ENCODE data around the gene ZMYND15. TPM values are rescaled to one million over a fixed set of nuclear protein-coding genes. Genes with fewer than 3 reads are reported as not detected.

ZMYND15 gene
- total and polyA plus RNA-seq, 2 of the 13 experiments (the other 11 are each of a cell fraction or from before 2014, with no cell fraction given) = 0.24 to 2.7 TPM

DNA sequence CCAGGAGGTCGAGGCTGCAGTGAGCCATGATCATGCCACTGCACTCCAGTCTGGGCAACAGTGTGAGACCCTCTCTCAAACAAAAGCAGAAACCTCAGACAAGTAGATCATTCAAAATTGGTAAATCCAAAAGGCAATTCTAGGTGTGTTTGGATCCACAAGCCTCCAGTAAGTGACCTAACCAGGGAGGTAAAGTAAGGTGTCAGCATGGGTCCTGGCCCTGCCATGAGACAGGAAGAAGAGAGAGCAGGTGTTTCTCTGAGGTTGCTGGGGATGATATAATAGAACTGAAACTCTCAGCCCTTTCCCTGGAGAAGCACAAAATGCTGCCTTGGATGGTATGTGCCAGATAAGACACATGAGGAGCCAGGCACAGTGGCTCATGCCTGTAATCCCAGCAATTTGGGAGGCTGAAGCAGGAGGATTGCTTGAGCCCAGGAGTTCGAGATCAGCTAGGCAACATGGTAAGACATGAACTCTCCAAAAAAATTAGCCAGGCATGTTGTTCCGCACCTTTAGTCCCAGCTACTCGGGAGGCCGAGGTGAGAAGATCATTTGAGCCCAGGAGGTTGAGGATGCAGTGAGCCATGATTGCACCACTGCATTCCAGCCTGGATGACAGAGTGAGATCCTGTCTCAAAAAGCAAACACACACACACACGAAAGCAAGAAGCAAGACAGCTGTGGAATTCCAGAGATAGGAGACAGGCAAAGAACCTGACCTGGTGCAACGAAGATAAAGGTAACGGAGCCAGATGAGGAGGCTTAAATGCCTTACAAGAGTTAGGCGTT lies 38.5 kb downstream of the ZMYND15 start (continued):
- TF ChIP-seq, protein P1, sequence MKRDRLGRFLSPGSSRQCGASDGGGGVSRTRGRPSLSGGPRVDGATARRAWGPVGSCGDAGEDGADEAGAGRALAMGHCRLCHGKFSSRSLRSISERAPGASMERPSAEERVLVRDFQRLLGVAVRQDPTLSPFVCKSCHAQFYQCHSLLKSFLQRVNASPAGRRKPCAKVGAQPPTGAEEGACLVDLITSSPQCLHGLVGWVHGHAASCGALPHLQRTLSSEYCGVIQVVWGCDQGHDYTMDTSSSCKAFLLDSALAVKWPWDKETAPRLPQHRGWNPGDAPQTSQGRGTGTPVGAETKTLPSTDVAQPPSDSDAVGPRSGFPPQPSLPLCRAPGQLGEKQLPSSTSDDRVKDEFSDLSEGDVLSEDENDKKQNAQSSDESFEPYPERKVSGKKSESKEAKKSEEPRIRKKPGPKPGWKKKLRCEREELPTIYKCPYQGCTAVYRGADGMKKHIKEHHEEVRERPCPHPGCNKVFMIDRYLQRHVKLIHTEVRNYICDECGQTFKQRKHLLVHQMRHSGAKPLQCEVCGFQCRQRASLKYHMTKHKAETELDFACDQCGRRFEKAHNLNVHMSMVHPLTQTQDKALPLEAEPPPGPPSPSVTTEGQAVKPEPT (CRISPR knock-in tag; IDR thresholded peaks at IDR 0.05; ENCODE audit: low read depth) = no peak
- TF ChIP-seq GATAD2A (CRISPR knock-in tag; IDR thresholded peaks at IDR 0.05) (peak; percentile 93), ZNF792 (CRISPR knock-in tag; IDR thresholded peaks at IDR 0.05) (peak; percentile 99)

DNA sequence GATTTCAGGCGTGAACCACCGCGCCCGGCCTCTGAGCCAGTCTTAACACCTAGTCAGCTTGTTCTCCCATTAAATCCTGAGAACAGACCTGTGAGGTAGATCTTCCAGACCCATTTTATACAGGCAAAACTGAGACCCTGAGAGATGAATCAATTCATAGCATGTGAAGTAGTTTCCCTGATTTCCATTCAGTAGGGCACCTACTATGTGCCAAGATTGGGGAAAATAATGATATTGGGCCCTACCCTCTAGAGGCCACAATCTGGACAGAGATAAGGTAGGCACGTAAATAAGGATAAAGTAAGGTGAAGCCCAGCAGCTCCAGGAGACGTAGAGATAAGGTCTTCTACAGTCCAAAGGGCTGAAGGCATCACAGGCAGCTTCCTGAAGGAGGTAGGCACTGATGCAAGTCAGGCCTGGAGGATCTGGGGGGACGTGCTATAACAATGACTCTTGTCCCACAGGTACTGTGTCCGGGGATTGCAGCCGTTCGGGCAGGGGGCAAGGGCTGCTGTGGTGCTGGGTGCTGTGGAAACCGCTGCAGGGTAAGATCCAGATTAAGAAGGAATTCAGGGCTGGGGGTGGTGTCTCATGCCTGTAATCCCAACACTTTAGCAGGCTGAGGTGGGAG lies 40.8 kb downstream of the ZMYND15 start:
- Histone ChIP-seq H4K20me1 (ENCODE audit: insufficient read depth, low read length) (no peaks in the 10 kb centered on the region), H3K4me3 (replicated peaks in 1 of 3; ENCODE audit: insufficient read depth in 1 of 3, low read depth in 2 of 3, low read length in 3 of 3) (no peak overlapping the region), H3K9ac (ENCODE audit: insufficient read depth, low read depth, low read length) (no peak overlapping the region), H3K9me3 (ENCODE audit: low read length) (no peaks in the 10 kb centered on the region), H3K27ac (ENCODE audit: extremely low read length, insufficient read depth, low read length) (no peak overlapping the region), H3K4me2 (ENCODE audit: low read depth, low read length) (no peak overlapping the region), H3K79me2 (ENCODE audit: insufficient read depth, low read length) (no peaks in the 10 kb centered on the region), H2AFZ (ENCODE audit: low read length) (no peak overlapping the region), H3K27me3 (ENCODE audit: control insufficient read depth in 1 of 2, insufficient read depth in 2 of 2, low read length in 2 of 2) (no peaks in the 10 kb centered on the region), H3K4me1 (ENCODE audit: insufficient read depth, low read length) (peaks cover 42% of the 10 kb centered on the region), H3K36me3 (replicated peaks in 1 of 2; ENCODE audit: control insufficient read depth in 1 of 2, insufficient read depth in 2 of 2, low read length in 2 of 2) (peaks cover 5 to 8% of the 10 kb centered on the region in 2 experiments; a peak in 4 of 5 replicates)
- POLR2A ChIA-PET = interaction anchor here (1.2 to 13.3 kb wide), 5 partner anchors 8 to 48 kb away, joined by 3 to 317 read pairs (median 17); partner anchors contain the start of genes CXCL16, GLTPD2, MED11 and PSMB6
- ATAC-seq (no peak), DNase-seq (ENCODE audit: low spot score) (no peak), FAIRE-seq (no peak)
- in situ Hi-C loops (cut with HindIII; ENCODE audit: extremely low pct_ligation_motif_present, low pct_unique_long_range_greater_than_20kb) (loop anchor here (10.0 kb wide), 1 partner anchor 46 kb away; the partner anchor contains the start of genes CXCL16, MED11 and ZMYND15), intact Hi-C loops (cut with micrococcal nuclease; ENCODE audit: unreplicated experiment) (no loop called here)
- CTCF ChIA-PET (ENCODE audit: low intra/inter-chr PET ratio, low total read pairs) = no interaction called here
- no TSS peak for BruUV-seq (replicated peaks)
- TF ChIP-seq ZNF629 (CRISPR knock-in tag; conservative IDR thresholded peaks at IDR 0.05) = peak; percentile 46; the same call in 1 of the 2 replicates
- TF ChIP-seq ZNF329 (CRISPR knock-in tag; IDR thresholded peaks at IDR 0.05; ENCODE audit: low read depth) = no peak
- TF ChIP-seq KAT7 (CRISPR knock-in tag; IDR thresholded peaks at IDR 0.05; ENCODE audit: borderline replicate concordance) = no peak
- peak; percentile 65; the same call in 1 of the 2 replicates for TF ChIP-seq ZKSCAN1 (IDR thresholded peaks at IDR 0.05; ENCODE audit: low read length)
- TF ChIP-seq, protein P2, sequence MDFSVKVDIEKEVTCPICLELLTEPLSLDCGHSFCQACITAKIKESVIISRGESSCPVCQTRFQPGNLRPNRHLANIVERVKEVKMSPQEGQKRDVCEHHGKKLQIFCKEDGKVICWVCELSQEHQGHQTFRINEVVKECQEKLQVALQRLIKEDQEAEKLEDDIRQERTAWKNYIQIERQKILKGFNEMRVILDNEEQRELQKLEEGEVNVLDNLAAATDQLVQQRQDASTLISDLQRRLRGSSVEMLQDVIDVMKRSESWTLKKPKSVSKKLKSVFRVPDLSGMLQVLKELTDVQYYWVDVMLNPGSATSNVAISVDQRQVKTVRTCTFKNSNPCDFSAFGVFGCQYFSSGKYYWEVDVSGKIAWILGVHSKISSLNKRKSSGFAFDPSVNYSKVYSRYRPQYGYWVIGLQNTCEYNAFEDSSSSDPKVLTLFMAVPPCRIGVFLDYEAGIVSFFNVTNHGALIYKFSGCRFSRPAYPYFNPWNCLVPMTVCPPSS (IDR thresholded peaks at IDR 0.05) = no peak
- TF ChIP-seq ZNF687 (CRISPR knock-in tag; IDR thresholded peaks at IDR 0.05) = peak; percentile 16; the same call in 1 of the 2 replicates
- TF ChIP-seq ZNF724P (CRISPR knock-in tag; IDR thresholded peaks at IDR 0.05; ENCODE audit: borderline replicate concordance) = no peak
- TF ChIP-seq HOXA7 (CRISPR knock-in tag; IDR thresholded peaks at IDR 0.05) = no peak
- WGBS (ENCODE audit: low lambda C conversion rate) = 92% methylated on average over 11 of the region's 11 CpGs
